HG03097 (cell line): ENCODE data around the gene SPATA33.
"Not testable (repeated sequence)": the region's sequence is repeated elsewhere in the genome, so short reads cannot be mapped to it uniquely, and the experiment has no call there.

ENCODE experiments used
- ATAC-seq: cut with Tn5 transposase; IDR thresholded peaks from one replicate; pipeline ENCODE4 v1.9.1; 2021; ENCODE audit not compliant: unreplicated experiment, low FRiP score

The SPATA33 gene

GRCh38 chr16:89624777-89625761 is 32.6 kb upstream of the SPATA33 start:
- ATAC-seq: no peak

DNA sequence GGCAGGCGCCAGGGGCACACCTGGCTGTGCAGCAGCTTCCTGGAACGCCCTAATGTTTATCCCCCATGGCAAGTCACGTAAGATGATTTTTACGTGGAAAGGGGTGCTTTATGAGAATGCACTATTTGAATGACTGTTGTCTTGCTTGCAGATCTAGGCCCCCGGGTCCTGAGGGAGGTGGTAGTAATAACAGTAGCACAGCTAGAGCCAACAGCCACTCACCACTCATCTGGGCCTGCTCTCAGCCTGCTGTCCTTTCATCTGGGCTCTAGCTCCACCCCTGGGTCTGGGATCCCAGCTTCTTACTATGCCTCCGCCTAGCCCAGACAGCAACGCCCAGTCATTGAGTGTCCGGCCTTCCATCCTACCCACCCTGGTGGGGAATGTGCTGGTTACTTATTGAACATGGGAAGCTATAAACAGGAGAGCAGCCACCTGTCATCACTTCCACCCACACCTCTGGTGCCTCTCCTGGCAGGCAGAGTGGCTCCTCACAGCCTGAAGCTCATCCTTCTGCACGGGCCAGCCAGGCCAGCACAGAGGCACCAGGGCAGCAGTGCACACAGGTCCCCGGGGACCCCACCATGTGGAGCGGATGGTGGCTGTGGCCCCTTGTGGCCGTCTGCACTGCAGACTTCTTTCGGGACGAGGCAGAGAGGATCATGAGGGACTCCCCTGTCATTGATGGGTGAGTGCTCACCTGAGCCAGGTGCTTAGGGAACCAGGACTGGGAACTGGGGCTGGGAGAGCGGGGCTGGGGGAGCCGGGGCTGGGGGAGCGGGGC is 27.6 kb upstream of the SPATA33 start:
- ATAC-seq: no peak

- ATAC-seq: no peak
Observed at GRCh38 chr16:89633064-89633631, 24.5 kb upstream of the SPATA33 start.

DNA sequence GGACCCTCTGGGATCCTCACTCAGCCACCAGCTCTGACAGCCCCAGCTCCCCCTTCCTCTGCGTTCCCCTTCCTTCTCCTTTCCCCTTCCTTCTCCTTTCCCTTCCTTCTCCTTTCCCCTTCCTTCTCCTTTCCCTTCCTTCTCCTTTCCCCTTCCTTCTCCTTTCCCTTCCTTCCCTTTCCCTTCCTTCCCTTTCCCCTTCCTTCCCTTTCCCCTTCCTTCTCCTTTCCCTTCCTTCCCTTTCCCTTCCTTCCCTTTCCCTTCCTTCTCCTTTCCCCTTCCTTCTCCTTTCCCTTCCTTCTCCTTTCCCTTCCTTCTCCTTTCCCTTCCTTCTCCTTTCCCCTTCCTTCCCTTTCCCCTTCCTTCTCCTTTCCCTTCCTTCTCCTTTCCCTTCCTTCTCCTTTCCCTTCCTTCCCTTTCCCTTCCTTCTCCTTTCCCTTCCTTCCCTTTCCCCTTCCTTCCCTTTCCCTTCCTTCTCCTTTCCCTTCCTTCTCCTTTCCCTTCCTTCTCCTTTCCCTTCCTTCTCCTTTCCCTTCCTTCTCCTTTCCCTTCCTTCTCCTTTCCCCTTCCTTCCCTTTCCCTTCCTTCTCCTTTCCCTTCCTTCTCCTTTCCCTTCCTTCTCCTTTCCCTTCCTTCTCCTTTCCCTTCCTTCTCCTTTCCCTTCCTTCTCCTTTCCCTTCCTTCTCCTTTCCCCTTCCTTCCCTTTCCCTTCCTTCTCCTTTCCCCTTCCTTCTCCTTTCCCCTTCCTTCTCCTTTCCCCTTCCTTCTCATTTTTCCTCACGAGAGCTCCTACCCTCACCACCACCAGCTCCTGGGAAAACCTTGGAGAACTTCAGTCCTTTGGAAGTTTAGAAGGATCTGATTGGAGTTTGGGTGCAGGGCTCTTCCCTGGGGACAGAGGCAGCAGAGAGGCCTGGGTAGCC is 22.9 kb upstream of the SPATA33 start:
- not testable (repeated sequence) for ATAC-seq

GRCh38 chr16:89636663-89637062 is 21.0 kb upstream of the SPATA33 start:
- no peak for ATAC-seq

DNA sequence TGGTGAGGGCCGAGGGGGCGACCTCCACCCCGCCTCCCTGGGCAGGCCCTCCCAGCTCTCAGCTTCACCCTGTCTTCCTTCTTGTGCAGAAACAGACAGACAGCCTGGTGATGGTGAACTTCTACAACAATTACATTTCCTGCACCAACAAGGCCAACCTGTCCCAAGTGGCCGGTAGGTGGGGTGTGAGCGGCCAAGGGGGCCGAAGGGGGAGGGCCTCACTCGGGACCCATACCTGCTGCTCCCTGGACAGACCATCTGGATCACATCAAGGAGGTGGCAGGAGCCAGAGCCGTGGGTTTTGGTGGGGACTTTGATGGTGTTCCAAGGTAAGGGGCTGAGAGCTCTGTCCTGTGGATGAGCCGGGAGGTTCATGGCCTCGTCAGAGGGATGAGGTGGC is 20.3 kb upstream of the SPATA33 start:
- ATAC-seq: no peak

- ATAC-seq: no peak
Observed at GRCh38 chr16:89638455-89638854, 19.2 kb upstream of the SPATA33 start.

DNA sequence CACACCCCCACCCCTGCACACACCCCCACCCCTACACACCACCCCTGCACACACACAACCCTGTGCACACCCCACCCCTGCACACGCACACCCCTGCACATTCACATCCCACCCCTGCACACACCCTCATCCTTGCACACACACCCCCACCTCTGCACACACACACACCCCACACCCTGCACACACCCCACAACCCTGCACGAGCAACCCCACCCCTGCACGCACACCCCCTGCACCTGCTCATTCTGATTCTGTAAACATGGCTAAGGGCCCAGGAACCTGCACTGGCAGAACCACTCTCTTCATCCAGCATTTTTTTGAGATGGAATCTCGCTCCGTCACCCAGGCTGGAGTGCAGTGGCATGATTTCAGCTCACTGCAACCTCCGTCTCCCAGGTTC is 18.3 kb upstream of the SPATA33 start:
- ATAC-seq: no peak

GRCh38 chr16:89641458-89642119 is 16.0 kb upstream of the SPATA33 start:
- no peak for ATAC-seq

DNA sequence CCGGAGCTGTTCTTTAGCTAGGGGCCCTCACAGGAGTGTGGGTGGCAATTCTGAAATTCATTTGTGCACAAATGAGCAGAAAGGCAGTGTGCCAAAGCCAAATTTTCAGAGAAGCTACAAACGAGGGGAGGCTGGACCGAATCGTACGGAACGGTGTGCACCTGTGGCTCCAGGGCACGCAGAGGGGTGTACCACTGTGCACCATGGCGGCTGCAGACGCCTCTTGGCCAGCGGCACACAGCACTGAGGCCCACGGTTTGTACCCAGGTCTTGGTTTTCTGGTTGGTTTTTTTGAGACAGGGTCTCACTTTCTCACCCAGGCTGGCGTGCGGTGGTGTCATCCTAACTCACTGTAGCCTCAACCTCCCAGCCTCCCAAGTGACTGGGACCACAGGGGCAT is 15.1 kb upstream of the SPATA33 start:
- ATAC-seq: no peak

DNA sequence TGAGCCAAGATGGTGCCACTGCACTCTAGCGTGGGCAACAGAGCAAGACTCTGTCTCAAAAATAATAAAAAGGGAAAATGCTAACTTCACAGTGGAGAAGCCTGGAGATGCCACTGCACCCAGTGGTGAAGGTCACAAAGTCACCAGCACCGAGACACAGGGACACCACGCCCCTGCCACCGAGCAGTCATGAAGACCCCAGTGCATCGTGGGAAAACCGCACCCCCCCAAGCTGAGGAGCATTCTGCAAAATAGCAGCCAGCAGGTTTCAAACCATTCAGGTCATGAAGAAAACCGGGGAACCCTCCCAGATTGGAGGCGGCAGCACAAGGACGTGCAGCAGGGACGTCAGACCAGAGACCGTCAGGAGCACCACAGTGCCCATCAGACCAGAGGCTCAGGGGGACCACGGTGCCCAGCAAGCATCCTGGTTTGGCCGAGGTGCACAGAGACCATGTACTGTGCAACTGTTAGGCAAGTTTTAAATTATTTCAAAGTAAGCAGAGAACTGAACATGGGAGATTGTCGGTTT is 13.8 kb upstream of the SPATA33 start:
- ATAC-seq: no peak

- ATAC-seq: no peak
Observed at GRCh38 chr16:89645122-89645521, 12.5 kb upstream of the SPATA33 start.

DNA sequence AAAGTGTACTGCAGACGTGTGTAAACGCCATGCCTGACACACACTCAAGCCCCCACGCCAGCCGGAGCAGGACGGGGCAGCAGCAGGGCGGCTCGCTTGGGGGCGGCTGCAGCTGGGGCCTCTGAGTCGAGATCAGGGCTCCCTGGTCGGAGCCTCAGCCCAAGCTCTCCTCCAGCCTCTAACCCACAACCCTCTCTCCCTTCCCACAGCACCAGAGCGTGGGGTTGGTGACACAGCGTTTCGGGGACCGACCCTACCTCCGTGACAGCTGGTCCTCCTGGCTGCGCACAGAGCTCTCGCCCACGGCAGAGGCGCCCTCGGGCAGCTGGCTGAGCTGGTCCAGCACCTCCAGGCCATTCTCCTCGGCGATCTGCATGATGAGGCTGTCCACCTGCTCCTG is 11.4 kb upstream of the SPATA33 start:
- no peak for ATAC-seq

DNA sequence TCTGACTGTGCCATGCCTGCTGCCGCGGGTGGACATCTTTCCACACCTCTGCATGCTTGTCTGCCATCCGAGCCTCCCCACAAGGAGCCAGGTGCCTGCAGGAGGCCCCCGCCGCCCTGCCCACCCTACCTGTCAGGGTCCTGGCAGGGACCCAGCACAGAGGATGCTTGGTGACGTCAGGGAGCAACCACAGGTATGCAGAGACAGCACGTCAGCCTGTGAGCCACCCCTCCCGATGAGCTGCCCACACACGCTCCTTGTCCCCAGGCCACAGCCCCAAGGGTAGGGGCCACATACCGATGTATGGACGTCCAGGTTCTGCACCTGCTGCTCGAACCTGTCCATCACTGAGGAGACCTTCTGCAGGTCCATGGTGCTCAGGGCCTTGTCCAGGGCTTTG is 10.7 kb upstream of the SPATA33 start:
- ATAC-seq: no peak

- no peak for ATAC-seq
Observed at GRCh38 chr16:89651584-89651983, 6.1 kb upstream of the SPATA33 start.

- ATAC-seq: no peak
Observed at GRCh38 chr16:89653656-89654295, 3.9 kb upstream of the SPATA33 start.

GRCh38 chr16:89655062-89655643 is 2.5 kb upstream of the SPATA33 start:
- ATAC-seq: no peak

DNA sequence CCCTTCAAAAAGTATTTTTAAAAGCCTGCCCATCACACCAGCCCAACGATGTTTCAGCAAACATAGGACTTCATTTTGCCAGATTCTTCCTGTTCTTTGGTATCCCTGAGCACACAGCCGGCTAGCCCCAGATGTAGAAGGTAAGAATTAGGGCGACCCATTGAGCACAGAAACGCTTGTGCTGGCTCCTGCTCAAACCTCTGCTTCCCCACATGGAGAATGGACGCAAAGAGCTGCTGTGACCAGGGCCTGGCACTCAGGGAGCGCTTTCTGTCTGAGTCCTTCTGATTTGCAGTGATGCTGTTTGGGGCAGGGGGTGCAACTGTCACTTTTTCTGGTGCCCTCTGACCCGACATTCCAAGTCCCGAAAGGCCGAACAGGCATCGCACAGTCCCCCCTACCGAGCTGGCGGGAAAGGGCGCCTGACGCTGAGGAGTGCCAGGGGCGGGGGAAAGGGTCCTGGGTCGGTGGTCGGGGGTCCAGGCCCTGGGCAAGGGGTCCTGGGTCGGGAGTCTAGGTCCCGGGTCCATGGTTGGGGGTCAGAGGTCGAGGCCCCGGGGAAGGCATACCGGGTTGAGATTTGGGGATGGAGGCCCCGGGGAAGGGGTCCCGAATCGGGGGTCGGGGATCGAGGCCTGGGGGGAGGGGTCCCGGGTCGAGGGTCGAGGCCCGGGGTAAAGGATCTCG is 1.1 kb upstream of the SPATA33 start:
- no peak for ATAC-seq
